Measurements from ENCODE around the gene EYA4.

The EYA4 gene

GRCh38 chr6:133289733-133290306, 48.7 kb downstream of the EYA4 start:
- DNase-seq: no peak

GRCh38 chr6:133290930-133291329, 49.8 kb downstream of the EYA4 start:
- no peak for DNase-seq

- DNase-seq: no peak
Measured at GRCh38 chr6:133291671-133292070, 50.5 kb downstream of the EYA4 start.

- no peak for DNase-seq
Measured at GRCh38 chr6:133297657-133298056, 56.5 kb downstream of the EYA4 start.

GRCh38 chr6:133298335-133298734, 57.2 kb downstream of the EYA4 start:
- no peak for DNase-seq

GRCh38 chr6:133298801-133299200, 57.6 kb downstream of the EYA4 start:
- no peak for DNase-seq

GRCh38 chr6:133300896-133301295, 59.7 kb downstream of the EYA4 start:
- no peak for DNase-seq

GRCh38 chr6:133301835-133302234, 60.7 kb downstream of the EYA4 start:
- no peak for DNase-seq

GRCh38 chr6:133306931-133307330, 65.8 kb downstream of the EYA4 start:
- DNase-seq: no peak

- no peak for DNase-seq
Measured at GRCh38 chr6:133309579-133309978, 68.4 kb downstream of the EYA4 start.

- no peak for DNase-seq
Measured at GRCh38 chr6:133312006-133312405, 70.8 kb downstream of the EYA4 start.

- DNase-seq: no peak
Measured at GRCh38 chr6:133313068-133313467, 71.9 kb downstream of the EYA4 start.

- no peak for DNase-seq
Measured at GRCh38 chr6:133314947-133315346, 73.8 kb downstream of the EYA4 start.

- no peak for DNase-seq
Measured at GRCh38 chr6:133315811-133316210, 74.7 kb downstream of the EYA4 start.

- no peak for DNase-seq
Measured at GRCh38 chr6:133317704-133318103, 76.5 kb downstream of the EYA4 start.

GRCh38 chr6:133326584-133326983, 85.4 kb downstream of the EYA4 start:
- no peak for DNase-seq

- no peak for DNase-seq
Measured at GRCh38 chr6:133333852-133334251, 92.7 kb downstream of the EYA4 start.

GRCh38 chr6:133337308-133337707, 96.2 kb downstream of the EYA4 start:
- no peak for DNase-seq

- no peak for DNase-seq
Measured at GRCh38 chr6:133339543-133340384, 98.6 kb downstream of the EYA4 start.

GRCh38 chr6:133340557-133340956, 99.4 kb downstream of the EYA4 start:
- no peak for DNase-seq

- no peak for DNase-seq
Measured at GRCh38 chr6:133341607-133342158, 100.5 kb downstream of the EYA4 start.

GRCh38 chr6:133343220-133343619, 102.1 kb downstream of the EYA4 start:
- DNase-seq: no peak

GRCh38 chr6:133348846-133349245, 107.7 kb downstream of the EYA4 start:
- DNase-seq: no peak

GRCh38 chr6:133350928-133351327, 109.8 kb downstream of the EYA4 start:
- DNase-seq: no peak
